Heart left ventricle (tissue), 13 donors: ENCODE data around the gene PARVA.

Experiments
- CTCF ChIP-seq, 12 donors: fragments of 200-600 bp; sonication (generic) in 4 of 12; IDR thresholded peaks; one replicate each; pipeline versions ENCODE4 v1.5.0 to v1.8.0; 2018 to 2022; ENCODE audit warnings: antibody characterized with exemption in 12 of 12, mild to moderate bottlenecking in 5 of 12
- POLR2A ChIP-seq, 2 donors: fragments of 450-650 bp; IDR thresholded peaks; one replicate each; pipeline ENCODE4 v1.6.1; 2017; ENCODE audit warnings: antibody characterized with exemption in 2 of 2, mild to moderate bottlenecking in 2 of 2, moderate library complexity in 2 of 2
- donor health status: ischemic (EF 13 %, LVEDD 7.1; RV severe dilation, severe dysfunction).
- donor health status: DM: no; HTN: yes; CAD: no.
- donor health status: DM: no; HTN: no; CAD: no.
- donor health status: ischemic (EF 25% LVEDD 6.9; RV normal size, moderate dysfunction).
- donor health status: ischemic (EF 25% LVEDD 5.7; RV mildly dilated, moderate dysfunction).
- donor health status: ischemic (EF 35%, LVEDD 5.7; RV mildly dilated, moderate dysfunction).
- donor health status: nonischemic (EF 11% LVEDD 7.7; RV severe dilation, severe dysfunction).
- donor health status: DM: yes; HTN: yes; CAD: no.
- donor health status: PGD.
- donor health status: ischemic (EF 29% LVEDD 5.4; RV normal size, mild dysfunction).
- donor health status: nonischemic (EF 23%, LVEDD 6.1; RV moderate dilation, normal function).

GRCh38 chr11:12459374-12459773 lies 82.0 kb downstream of the PARVA start:
- TF ChIP-seq CTCF (IDR thresholded peaks at IDR 0.05) (no peak), POLR2A (IDR thresholded peaks at IDR 0.05) (no peak)
